HG02588 (cell line): ENCODE measurements around the gene SEC31B.
A peak's percentile ranks its signal among the peaks of the same experiment; 100 is the strongest.

ENCODE experiments used
- ATAC-seq: cut with Tn5 transposase; IDR thresholded peaks from one replicate; pipeline ENCODE4 v1.9.1; 2021; ENCODE audit warnings: mild to moderate bottlenecking, moderate library complexity; ENCODE audit not compliant: unreplicated experiment

Gene SEC31B

GRCh38 chr10:100529475-100530298, 10.0 kb upstream of the SEC31B start, which contains the start of gene NDUFB8:
Gene NDUFB8, minus strand, starts transcription at chr10:100529871. Its CDS starts 20 bp downstream, at chr10:100529851.
- peak; percentile 65 for ATAC-seq

- ATAC-seq: peak; percentile 13
Measured at GRCh38 chr10:100528921-100529474, 9.3 kb upstream of the SEC31B start.

- no peak for ATAC-seq
Measured at GRCh38 chr10:100528123-100528886, 8.6 kb upstream of the SEC31B start.

- ATAC-seq: no peak
Measured at GRCh38 chr10:100524638-100525037, 5.0 kb upstream of the SEC31B start.

GRCh38 chr10:100524206-100524605, 4.5 kb upstream of the SEC31B start:
- no peak for ATAC-seq

- no peak for ATAC-seq
Measured at GRCh38 chr10:100522945-100523344, 3.3 kb upstream of the SEC31B start.

GRCh38 chr10:100522107-100522801, 2.6 kb upstream of the SEC31B start:
- no peak for ATAC-seq

GRCh38 chr10:100520811-100521210, 1.1 kb upstream of the SEC31B start:
- no peak for ATAC-seq

GRCh38 chr10:100518761-100519241, 860 bp downstream of the SEC31B start:
- no peak for ATAC-seq

GRCh38 chr10:100516847-100517246, 2.8 kb downstream of the SEC31B start:
- ATAC-seq: no peak

- ATAC-seq: no peak
Measured at GRCh38 chr10:100515612-100516011, 4.0 kb downstream of the SEC31B start.

GRCh38 chr10:100510533-100511308, 8.9 kb downstream of the SEC31B start:
- no peak for ATAC-seq

GRCh38 chr10:100509241-100509840, 10.3 kb downstream of the SEC31B start:
- ATAC-seq: no peak

GRCh38 chr10:100508691-100509150, 10.9 kb downstream of the SEC31B start:
- ATAC-seq: no peak

GRCh38 chr10:100508266-100508665, 11.4 kb downstream of the SEC31B start:
- no peak for ATAC-seq

GRCh38 chr10:100507357-100507732, 12.3 kb downstream of the SEC31B start:
- ATAC-seq: no peak

GRCh38 chr10:100506596-100507356, 12.9 kb downstream of the SEC31B start:
- ATAC-seq: no peak

GRCh38 chr10:100505164-100505563, 14.5 kb downstream of the SEC31B start:
- ATAC-seq: no peak

- ATAC-seq: no peak
Measured at GRCh38 chr10:100504096-100504495, 15.6 kb downstream of the SEC31B start.
